ENCODE data around the gene GNAT2.

DNA sequence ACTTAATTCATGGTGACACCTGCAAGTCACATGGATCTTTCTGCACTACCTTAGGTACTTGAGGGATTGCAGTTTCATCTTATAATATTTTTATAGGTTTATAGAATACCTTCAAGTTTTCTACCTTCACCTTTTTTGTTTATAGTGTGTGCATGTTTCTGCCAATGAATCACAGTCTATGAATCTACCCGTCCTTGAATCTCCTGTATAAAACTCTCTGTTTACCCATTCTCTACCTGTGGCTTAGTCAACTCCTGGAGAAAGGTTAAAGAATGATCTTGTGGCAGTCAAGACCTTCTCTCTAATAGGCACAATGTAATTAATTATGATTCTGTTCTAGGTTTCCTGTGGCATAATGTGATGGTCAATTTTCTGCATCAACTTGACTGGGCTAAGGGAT, 45.3 kb upstream of the GNAT2 start:
- TF ChIP-seq CTCF (conservative IDR thresholded peaks at IDR 0.05 in 1 of 2, IDR thresholded peaks at IDR 0.05 in 1 of 2; ENCODE audit: low read depth in 1 of 2, low read length in 2 of 2) (no peak), EZH2 (IDR thresholded peaks at IDR 0.05; ENCODE audit: low read length, missing control alignments) (no peak)
